ENCODE results near the gene SGIP1.
"Not testable (repeated sequence)": the region's sequence is repeated elsewhere in the genome, so short reads cannot be mapped to it uniquely, and the experiment has no call there.

The SGIP1 gene

GRCh38 chr1:66770240-66770639 lies 236.3 kb downstream of the SGIP1 start:
- no peak for DNase-seq (ENCODE audit: low read depth)

- DNase-seq (ENCODE audit: low read depth) = no peak
Observed at GRCh38 chr1:66770694-66771093, 236.7 kb downstream of the SGIP1 start.

GRCh38 chr1:66773227-66773626 lies 239.3 kb downstream of the SGIP1 start:
- no peak for DNase-seq (ENCODE audit: low read depth)

GRCh38 chr1:66774438-66774837 lies 240.5 kb downstream of the SGIP1 start:
- no peak for DNase-seq (ENCODE audit: low read depth)

- DNase-seq (ENCODE audit: low read depth) = no peak
Observed at GRCh38 chr1:66775646-66776045, 241.7 kb downstream of the SGIP1 start.

GRCh38 chr1:66777831-66778230 lies 243.9 kb downstream of the SGIP1 start:
- no peak for DNase-seq (ENCODE audit: low read depth)

GRCh38 chr1:66778266-66778665 lies 244.3 kb downstream of the SGIP1 start:
- no peak for DNase-seq (ENCODE audit: low read depth)

GRCh38 chr1:66778969-66779368 lies 245.0 kb downstream of the SGIP1 start:
- DNase-seq (ENCODE audit: low read depth) = no peak

GRCh38 chr1:66779475-66780078 lies 245.6 kb downstream of the SGIP1 start:
- no peak for DNase-seq (ENCODE audit: low read depth)

GRCh38 chr1:66785800-66786199 lies 251.8 kb downstream of the SGIP1 start:
- DNase-seq (ENCODE audit: low read depth) = not testable (repeated sequence)

GRCh38 chr1:66787641-66788040 lies 253.7 kb downstream of the SGIP1 start:
- DNase-seq (ENCODE audit: low read depth) = no peak

- DNase-seq (ENCODE audit: low read depth) = no peak
Observed at GRCh38 chr1:66788231-66788939, 254.4 kb downstream of the SGIP1 start.

GRCh38 chr1:66791621-66792610 lies 258.0 kb downstream of the SGIP1 start:
- no peak for DNase-seq (ENCODE audit: low read depth)

- not testable (repeated sequence) for DNase-seq (ENCODE audit: low read depth)
Observed at GRCh38 chr1:66795839-66796238, 261.9 kb downstream of the SGIP1 start.

Measured in fibroblast of the conjunctiva (primary cell).